Cardiac septum (tissue), 1 donor: ENCODE results near the gene ICAM3. TPM values are rescaled to one million over a fixed set of nuclear protein-coding genes. Genes with fewer than 3 reads are reported as not detected.
"Not testable (repeated sequence)": the region's sequence is repeated elsewhere in the genome, so short reads cannot be mapped to it uniquely, and the experiment has no call there.

Experiments
- DNase-seq: peaks from one replicate; pipeline ENCODE4 v3.0.0-alpha.2; 2020; ENCODE audit warnings: low spot score
- intact Hi-C: fragments of 100-400 bp; cut with DNase I; formaldehyde crosslinking; loops from one replicate; pipeline ENCODE4 v1.14.0; 2022
- total RNA-seq: library from RNA; stranded (reverse); fragmentation: NEBNext Ultra II Directional; extraction: Animal tissue kit (Norgen Biotek cat#: 25700); gene quantifications from one replicate; pipeline ENCODE4 v1.2.1, GENCODE V29; 2021
- donor health status: DM: no; HTN: no; CAD: no.

The ICAM3 gene
- total RNA-seq, 1 donor from 2014 or later, result 14.4 TPM

DNA sequence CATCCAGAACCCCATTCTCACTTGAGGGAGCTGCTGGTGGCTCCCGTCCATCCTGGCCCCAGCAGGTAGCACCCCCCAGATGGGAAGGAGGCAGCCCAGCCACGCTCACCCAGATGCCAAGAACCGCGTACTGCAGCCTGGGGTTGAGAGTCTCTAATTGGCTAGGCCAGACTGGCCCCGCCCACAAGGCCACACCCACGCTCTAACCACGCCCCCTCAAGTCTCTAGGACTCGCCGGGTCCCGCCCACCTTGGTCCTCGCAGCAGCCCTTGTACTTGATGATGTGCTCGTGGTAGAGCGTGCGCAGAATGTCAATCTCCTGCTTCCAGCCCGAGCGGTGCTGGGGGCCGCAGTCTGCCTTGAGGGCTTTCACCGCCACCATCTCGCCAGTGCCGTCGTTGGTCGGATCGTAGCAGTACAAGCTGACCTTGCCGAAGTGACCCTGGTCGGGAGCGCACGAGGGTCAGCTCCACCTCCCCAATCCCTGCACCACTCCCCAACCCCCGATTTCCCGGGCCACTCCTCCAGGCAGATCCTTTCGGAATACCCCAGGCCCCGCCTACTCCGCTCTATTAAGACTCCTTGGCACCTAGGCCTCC is 14.5 kb upstream of the ICAM3 start:
- DNase-seq, result no peak
- intact Hi-C loops, result no loop called here

DNA sequence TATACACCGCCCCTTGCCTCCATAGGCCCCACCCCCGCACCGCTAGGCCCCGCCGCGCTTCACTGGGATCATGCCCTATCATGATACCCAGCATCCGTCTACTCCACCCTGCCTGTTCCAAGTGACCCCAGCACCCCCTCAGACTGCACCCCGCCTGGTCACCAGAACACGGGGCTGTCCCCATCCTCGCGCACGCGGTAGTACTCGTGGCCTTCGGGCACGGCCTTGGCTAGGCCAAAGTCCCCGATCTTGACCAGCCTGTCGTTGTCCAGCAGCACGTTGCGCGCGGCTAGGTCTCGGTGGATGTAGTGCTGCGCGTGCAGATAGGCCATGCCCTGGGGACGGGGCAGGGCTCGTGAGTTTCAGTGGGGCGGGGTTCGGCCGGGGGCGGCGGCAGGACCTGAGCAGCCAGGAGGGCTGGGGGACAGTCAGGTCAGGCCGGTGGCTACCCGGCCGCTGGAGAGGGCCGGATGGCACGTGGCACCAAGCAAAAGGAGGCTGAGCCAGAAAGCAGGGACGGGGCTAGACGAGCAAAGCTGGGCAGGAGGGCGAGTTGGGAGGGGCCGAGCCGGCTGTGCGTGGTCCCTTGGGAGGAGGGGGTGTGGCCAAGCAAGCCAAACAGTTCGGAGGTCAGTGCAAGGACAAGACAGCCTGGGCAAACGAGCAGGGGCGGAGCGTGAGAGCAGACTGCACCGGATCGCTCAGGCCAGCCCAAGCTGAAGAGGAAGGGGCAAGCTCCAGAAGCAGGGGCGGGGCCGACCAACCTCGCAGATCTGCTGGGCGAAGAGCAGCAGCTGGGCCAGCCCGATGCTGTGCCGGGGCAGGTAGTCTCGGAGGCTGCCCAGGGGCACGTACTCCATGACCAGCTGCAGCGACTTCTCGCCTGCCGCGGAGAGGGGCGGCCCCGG is 13.6 kb upstream of the ICAM3 start:
- intact Hi-C loops, result no loop called here

DNA sequence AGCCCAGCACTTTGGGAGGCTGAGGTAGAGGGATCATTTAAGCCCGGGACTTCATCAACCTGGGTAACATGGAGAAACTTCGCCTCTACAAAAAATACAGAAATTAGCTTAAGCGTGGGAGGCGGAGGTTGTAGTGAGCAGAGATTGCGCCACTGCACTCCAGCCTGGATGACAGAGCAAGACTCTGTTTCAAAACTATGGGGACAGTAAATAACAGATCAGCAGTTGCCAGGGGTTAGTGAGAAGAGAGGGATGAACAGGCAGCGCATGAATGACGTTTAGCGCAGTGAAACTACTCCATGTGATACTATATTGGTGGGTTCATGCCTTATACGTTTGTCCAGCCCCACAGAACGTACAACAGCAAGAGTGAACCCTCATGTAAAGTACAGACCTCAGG is 7.1 kb upstream of the ICAM3 start:
- intact Hi-C loops, result no loop called here
- DNase-seq, result no peak

More for the DNA sequence above, 13.6 kb upstream of the ICAM3 start:
- DNase-seq, result peak; percentile 85

- no peak for DNase-seq
- intact Hi-C loops, result no loop called here
Observed at GRCh38 chr19:10344780-10345179, 5.4 kb upstream of the ICAM3 start.

DNA sequence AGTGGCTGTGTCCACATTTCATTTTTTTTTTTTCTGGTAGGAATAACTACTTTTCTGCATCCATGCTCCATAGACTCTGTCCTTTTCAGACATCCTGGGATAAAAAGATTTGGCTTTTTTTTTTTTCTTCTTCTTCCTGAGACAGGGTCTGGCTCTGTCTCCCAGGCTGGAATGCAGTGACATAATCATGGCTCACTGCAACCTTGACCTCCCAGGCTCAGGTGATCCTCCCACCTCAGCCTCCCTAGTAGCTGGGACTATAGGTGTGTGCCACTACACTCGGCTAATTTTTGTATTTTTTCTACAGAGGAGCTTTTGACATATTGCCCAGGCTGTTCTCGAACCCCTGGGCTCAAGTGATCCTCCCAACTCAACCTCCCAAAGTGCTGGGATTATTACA is 4.1 kb upstream of the ICAM3 start:
- no peak for DNase-seq
- intact Hi-C loops, result no loop called here

DNA sequence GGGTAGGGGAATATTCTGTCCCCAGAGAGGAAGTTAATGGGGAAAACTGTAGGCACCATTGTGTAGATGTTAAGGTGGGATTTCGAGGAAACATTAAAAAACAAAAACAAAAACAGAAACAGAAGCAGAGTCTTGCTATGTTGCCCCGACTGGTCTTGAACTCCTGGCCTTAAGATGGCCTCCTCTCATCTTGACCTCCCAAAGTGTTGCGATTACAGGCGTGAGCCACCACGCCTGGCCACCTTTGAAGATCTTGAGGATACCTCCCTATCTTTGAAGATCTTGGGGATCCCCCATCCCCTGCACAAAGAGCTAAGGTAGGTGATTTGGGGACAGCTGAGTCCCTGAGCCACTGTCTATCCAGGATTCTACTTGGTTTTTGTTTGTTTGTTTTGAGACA is 553 bp upstream of the ICAM3 start:
- intact Hi-C loops, result no loop called here
- DNase-seq, result no peak

GRCh38 chr19:10338940-10339339 is 484 bp downstream of the ICAM3 start:
- intact Hi-C loops, result no loop called here
- DNase-seq, result no peak

DNA sequence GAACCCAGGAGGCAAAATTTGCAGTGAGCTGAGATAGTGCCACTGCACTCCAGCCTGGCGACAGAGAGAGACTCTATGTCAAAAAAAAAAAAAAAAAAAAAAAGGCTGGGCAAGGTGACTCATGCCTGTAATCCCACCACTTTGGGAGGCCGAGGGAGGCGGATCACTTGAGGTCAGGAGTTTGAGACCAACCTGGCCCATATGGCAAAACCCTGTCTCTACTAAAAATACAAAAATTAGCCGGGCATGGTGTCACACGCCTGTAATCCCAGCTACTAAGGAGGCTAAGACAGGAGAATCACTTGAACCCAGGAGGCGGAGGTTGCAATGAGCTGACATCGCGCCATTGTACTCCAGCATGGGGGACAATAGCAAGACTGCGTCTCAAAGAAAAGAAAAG is 2.7 kb downstream of the ICAM3 start:
- intact Hi-C loops, DNase-seq: not testable (repeated sequence)

- DNase-seq, result no peak
- intact Hi-C loops, result loop anchor here (2.0 kb wide), 1 partner anchor 45 kb away; the partner anchor contains the start of gene TYK2
Observed at GRCh38 chr19:10335352-10335985, 4.0 kb downstream of the ICAM3 start.

DNA sequence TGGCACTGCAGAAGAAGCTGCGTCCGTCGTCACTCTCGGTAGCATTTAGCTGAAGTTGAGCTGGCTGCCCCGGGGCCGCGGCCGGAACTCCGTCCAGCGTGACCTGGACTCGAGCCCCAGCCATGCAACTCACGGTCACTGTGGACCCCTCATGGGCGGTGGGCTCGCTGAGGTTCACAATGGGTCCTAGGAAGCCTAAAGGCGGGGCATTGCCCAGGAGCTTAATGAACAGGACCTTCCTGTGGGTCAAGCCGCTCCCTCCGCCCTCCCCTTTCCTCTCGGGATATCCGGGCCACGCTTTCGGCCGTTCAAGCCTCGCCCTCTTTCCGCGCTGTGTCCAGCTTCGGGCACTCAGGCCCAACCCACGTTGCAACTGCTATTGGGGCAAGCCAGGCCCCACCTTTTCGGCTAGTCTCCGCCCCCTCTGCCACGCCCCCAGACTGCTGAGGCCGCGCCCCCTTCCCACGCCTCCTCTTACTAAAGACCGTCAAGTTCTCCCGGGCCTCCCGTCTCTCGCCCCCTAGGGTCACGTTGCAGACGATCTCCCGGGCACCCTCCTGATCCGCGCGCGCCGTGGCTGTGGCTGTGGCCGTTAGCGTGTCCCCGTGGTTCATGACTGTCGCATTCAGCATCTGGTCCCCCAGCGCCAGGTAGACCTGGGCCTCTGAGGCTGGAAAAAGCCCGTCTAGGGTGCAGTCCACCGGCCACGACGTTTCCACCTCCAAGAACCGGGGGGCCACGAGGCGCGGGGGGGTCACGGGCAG is 4.7 kb downstream of the ICAM3 start:
- intact Hi-C loops, result loop anchor here (2.0 to 5.0 kb wide), 2 partner anchors 46 to 62 kb away; partner anchors contain the start of genes ICAM1 and TYK2

DNA sequence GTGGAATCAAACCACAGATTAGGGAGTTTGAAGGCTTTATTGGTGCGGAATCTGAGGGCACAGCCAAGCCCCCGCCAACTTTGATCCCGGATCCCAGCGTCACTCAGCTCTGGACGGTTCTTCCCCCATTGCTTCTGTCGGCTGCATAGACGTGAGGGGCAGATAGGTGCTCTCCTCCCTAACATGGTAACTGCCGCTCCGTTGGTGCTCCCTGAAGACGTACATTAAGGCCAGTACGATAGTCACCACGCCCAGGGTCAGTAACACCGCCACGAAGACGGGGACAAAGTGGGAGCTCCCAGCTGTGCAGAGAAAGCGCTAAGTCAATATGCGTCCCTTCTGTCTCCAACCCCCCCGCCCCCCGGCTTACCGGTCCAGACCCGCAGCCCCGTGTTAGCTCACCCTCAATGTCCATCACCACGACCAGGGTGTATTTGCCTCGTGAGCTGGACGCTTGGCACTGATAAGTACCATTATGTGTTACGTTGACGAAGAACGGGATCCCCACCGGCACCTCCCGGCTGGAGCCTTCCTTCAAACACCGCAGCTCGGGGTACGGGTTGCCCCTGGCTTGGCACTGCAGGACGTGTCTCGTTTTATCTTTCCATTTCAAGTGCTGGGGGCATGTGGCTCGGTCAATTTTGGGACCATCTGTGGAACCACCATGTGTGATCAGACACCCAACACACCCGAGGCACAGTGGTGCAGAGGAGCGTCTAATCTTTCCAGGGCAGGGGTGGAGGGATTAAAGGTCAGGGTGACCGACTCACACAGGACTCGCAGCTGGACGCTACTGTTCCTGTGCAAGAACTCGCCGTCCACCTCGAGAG is 5.5 kb downstream of the ICAM3 start:
- DNase-seq, result no peak
- intact Hi-C loops, result loop anchor here (2.0 to 5.0 kb wide), 3 partner anchors 47 to 69 kb away; partner anchors contain the start of genes CDC37, ICAM1 and TYK2

More for the DNA sequence above, 4.7 kb downstream of the ICAM3 start:
- peak; percentile 96 for DNase-seq

- intact Hi-C loops, result loop anchor here (2.0 to 5.0 kb wide), 2 partner anchors 61 to 70 kb away; partner anchors contain the start of genes CDC37 and ICAM1
- peak; percentile 100 for DNase-seq
Observed at GRCh38 chr19:10332965-10333757, 6.3 kb downstream of the ICAM3 start, which contains the start of gene RAVER1. TSS of gene RAVER1 (minus strand) at chr19:10333529. CDS start at chr19:10333507, 22 bp downstream.

- intact Hi-C loops, result loop anchor here (2.0 to 5.0 kb wide), 2 partner anchors 60 to 70 kb away; partner anchors contain the start of genes CDC37 and ICAM1
- no peak for DNase-seq
Observed at GRCh38 chr19:10332158-10332964, 7.1 kb downstream of the ICAM3 start.

- intact Hi-C loops, result no loop called here
- no peak for DNase-seq
Observed at GRCh38 chr19:10329555-10329954, 9.9 kb downstream of the ICAM3 start.

DNA sequence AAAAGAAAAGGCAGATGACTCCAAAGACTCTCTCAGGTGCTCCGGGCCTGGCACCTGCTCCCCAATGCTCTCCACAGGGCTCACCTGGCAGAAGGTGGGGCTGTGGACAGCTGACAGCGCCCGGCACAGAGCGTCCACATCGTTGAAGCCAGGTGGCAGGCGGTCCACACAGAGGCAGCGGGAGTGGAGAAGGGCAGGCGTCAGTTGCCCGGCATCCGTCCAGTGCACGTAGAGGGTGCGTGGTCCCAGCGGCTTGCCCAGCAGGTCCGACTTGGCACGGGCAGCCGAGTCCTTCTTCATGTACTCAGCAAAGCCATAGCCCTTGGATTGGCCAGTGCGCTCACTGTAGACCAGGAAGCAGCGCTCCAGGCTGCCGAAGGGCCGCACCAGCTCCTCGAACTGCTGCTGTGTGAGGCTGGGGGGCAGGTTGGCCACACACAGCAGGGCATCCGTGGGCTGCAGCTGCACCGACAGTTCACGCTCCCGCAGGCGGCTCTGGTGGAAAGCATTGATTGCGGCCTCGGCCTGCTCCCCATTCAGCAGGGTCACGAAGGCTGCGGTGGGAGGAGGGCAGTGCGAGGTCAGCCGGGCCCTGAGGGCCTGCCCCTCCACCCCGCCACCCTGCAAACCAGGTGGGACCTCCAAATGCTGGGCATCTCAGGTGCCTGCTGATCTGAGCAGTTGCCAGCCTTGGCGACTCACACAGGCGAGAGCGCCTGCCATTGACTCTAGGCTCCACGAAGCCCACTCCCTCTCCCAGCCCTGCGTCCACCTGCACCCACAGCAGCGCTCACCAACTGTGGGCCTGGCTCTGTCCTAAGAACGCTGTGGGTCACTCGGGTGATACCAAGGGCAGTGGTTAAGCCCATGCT is 10.6 kb downstream of the ICAM3 start:
- intact Hi-C loops, result no loop called here
- no peak for DNase-seq

DNA sequence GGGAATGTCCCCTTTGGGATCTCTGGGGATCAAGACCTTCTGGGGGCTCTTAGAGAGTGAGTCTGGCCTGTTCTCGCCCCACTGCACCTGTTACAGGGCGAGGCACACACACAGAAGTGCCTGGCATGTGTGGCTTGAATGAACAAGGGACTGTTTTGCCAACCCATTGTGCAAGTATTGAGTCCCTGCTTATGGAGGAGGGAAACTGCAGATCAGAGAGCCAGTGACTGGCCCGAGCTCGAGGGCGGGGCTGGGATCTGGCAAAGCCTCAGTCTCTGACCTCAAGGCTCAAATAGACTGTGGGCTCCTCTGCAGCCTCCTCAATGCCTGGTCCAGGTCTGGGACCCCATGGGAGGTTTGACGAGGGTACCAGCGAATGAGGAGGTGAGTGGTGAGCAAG is 11.6 kb downstream of the ICAM3 start:
- no peak for DNase-seq
- intact Hi-C loops, result no loop called here
